Kidney epithelial cell (primary cell): ENCODE data around the gene UMAD1. TPM values are rescaled to one million over a fixed set of nuclear protein-coding genes. Genes with fewer than 3 reads are reported as not detected.

Experiments used
- DNase-seq: peaks from one replicate; pipeline ENCODE4 v3.0.0-alpha.2; 2010; ENCODE audit warnings: low read depth
- H3K27me3 ChIP-seq: 2 replicates; pipeline ENCODE4 v1.6.0; 2011; ENCODE audit warnings: low read length; ENCODE audit not compliant: control insufficient read depth, insufficient read depth
- H3K36me3 ChIP-seq: 2 replicates; pipeline ENCODE4 v1.5.1; 2011; ENCODE audit warnings: low read length; ENCODE audit not compliant: control insufficient read depth, insufficient read depth
- H3K4me3 ChIP-seq: 2 replicates; pipeline ENCODE4 v1.5.1; 2011; ENCODE audit warnings: low read depth, mild to moderate bottlenecking, control low read depth, low read length
- CTCF ChIP-seq: IDR thresholded peaks from 2 replicates; pipeline ENCODE4 v1.5.1; 2011; ENCODE audit warnings: mild to moderate bottlenecking, moderate library complexity, low read length, control low read depth, inconsistent platforms; ENCODE audit not compliant: insufficient read depth, poor library complexity, severe bottlenecking
- total RNA-seq: library from RNA; depleted of rRNA; stranded (reverse); fragments of >200 nt; gene quantifications from 2 replicates; pipeline ENCODE4 v1.2.3, GENCODE V29; 2015

The UMAD1 gene
- total RNA-seq, 1 donor from 2014 or later = 10.7 TPM

DNA sequence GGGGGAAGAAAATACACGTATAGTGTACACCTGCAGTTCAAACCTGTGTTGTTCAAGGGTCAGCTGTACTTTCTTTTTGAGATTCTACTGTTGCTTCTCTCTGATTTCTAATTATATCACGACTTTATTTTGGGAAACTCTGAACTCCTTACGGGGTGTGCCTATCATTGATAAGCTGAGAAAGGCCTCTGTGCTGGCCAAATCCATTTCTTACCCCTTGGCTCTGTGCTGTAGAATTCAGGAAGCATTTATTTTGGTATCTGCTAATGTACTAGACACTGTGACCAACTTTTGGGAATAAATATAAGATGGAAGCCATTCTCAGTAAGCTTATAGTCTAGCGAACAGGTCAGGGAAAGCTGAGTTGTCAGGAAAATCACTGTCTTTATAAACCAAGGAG, 104.7 kb downstream of the UMAD1 start:
- H3K4me3 ChIP-seq = no peak overlapping the region
- no peak for DNase-seq
- no peaks in the 10 kb centered on the region for H3K36me3 ChIP-seq
- no peaks in the 10 kb centered on the region for H3K27me3 ChIP-seq
- TF ChIP-seq CTCF = no peak

- DNase-seq = no peak
- TF ChIP-seq CTCF = no peak
- Histone ChIP-seq H3K36me3 (no peaks in the 10 kb centered on the region), H3K27me3 (no peaks in the 10 kb centered on the region), H3K4me3 (no peak overlapping the region)
Measured at GRCh38 chr7:7745966-7746365, 105.4 kb downstream of the UMAD1 start.

DNA sequence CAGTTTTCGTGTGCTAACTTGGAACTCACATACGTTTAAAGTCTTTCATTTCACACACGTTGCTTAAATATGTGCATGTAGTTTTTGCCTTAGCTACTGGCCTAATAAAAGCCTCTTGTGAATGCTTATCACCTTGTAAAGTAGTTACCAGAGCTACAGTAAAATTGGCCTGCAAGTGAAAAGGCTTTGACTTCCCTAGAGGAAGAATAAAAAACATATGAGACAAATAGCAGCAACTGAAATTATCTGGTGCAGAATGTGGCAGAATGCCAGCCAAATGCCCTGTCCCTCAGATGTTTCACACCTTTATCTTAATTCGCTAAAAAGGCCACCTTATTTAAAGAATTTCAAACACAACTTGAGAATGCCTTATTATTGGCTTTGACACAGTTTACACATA, 105.9 kb downstream of the UMAD1 start:
- no peak for TF ChIP-seq CTCF
- Histone ChIP-seq H3K4me3 (no peak overlapping the region), H3K36me3 (no peaks in the 10 kb centered on the region), H3K27me3 (no peaks in the 10 kb centered on the region)
- no peak for DNase-seq

GRCh38 chr7:7750571-7751242, 110.2 kb downstream of the UMAD1 start:
- H3K27me3 ChIP-seq = no peaks in the 10 kb centered on the region
- H3K36me3 ChIP-seq = no peaks in the 10 kb centered on the region
- no peak for DNase-seq
- TF ChIP-seq CTCF = no peak
- no peak overlapping the region for H3K4me3 ChIP-seq

DNA sequence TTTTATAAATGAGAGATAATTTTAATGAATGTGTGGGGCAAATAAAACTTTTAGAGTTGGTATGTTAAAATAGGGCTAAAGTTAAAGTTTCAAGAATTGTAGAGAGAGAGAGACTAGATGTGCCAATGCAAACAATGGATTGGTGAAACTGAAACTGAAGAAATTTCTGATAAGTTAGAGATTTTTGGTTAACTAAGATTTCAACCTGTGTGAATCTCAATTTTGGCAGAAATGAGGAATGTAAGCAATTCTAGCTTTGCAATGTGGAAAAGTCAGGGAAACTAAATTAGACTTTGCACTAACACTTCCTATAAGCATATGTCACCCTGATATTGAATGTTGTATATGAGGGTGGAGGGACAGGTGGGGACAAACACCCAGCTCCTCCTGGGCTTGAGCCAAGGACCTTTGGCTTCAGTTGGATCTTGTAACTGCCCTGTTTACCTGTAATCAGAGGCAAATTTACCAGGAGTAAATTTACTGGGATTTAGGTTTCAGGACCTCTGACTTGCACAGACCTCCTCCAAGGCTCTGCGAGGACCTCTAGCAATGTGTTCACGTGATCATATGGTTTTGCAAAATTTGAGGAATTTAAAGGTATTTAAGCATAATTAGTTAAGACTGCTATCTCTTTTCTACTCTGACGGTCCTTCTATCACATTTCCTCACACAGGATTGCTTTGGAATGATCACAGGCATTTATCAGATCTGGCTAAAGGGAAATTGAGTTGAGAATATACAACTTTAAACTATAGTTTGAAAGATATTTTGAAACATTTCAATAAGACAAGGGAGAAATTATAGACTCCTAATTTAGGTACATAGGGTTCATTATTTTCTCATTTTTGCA, 110.9 kb downstream of the UMAD1 start:
- Histone ChIP-seq H3K4me3 (no peak overlapping the region), H3K27me3 (no peaks in the 10 kb centered on the region)

More for the DNA sequence above, 110.9 kb downstream of the UMAD1 start:
- no peaks in the 10 kb centered on the region for H3K36me3 ChIP-seq
- TF ChIP-seq CTCF = no peak
- no peak for DNase-seq
